IPS DF 4.7 (cell line): Measurements from ENCODE around the gene HEATR9.

Experiments used
- DNase-seq: peaks from one replicate; pipeline ENCODE4 v3.0.0-alpha.2; 2013; ENCODE audit warnings: low spot score; ENCODE audit errors: extremely low read depth

HEATR9 gene

DNA sequence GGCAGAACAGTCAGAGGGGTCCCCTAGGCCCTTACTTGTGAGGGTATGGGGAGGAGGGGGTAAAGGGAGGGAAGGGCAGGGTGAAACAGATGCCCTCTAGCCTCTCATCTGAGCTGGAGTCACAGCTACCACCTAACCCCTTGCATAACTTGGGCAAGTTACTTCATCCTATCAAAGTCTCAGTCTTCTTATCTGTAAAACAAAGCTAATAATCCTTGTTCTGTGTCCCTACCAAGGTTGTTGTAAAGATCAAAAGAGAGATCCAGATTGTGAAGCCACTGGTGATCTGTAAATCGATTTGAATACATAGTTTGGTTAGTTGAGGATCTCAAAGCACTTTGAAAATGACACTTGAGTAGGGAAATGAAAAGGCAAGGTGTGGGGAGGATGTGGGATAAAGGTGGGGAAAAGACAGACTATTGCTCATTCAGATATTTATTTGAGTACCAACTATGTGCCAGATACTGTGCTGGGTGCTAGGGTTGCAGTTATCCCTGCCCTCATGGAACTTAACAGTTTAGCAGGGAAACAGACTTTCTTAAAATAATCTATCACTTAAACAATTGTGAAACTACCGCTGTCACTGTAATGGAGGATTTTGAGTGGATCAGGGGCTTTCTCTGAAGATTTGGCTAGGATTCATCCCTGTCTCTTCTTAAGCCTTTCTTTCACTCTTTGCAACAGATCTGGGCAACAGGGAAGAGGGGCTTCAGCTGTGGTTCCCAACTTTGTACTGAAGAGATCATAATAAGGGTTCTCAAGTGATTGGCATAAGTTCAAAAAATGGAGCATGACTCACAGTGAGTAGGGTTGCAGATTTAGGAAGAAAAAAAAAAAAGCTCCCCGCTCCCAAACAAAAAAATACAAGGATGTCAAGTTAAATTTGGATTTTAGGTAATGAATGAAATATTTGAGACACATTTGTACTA is 3.0 kb downstream of the HEATR9 start:
- no peak for DNase-seq

DNA sequence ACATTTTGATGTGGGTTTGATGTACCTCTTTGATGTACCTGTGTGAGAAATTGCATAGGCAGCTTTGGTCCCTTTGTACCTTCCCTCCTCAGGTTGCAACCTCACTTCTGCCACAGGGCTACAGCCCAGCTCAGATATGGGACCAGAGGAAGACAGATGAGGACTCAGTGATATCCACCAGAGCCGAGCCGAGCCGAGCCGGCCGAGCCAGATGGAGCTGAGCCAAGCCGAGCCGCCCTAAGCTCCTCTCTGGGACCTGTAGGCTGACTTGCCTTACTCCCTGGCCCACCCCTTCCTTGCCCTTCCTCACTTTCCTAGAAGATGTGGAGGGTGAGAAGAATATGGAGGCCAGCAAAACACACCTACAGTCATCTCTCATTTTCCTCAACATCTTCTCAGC is 3.8 kb downstream of the HEATR9 start:
- no peak for DNase-seq

DNA sequence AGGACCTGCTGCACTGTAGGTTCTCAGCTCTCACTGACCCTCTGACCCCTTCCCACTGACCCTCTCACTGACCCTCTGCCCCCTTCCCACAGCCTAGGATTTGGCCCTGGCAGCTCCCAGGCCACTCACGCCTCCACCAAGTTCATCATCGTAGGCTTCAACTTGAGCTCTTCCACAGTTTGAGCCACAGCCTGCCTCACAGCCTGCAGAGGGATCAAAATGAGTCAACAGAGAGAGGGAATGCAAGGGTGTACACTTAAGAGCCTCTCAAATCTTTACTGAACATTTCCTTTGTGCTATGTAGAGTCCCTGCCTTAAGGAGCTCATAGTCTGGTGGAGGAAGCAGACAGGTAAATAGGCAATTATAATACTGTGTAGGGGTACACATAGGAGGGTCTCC is 12.1 kb downstream of the HEATR9 start:
- no peak for DNase-seq

DNA sequence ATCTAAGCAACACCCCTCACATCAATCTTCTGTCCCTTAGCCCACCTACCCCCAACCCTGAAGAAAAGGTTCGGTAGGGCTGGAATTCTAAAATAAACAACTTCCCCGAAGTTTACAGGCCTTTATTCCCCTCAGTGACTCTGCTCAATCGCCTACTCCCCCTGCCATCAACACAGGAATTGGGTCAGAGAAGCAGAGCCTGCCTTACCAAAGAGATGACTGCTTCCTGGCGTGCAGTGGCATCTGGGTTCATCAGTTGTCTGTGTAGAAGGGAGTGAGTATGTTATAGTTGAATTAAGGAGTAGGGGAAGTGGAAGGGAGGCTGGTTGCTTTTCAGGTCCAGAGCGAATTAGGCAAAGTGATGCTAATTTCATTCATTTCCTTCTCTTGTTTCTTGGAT is 12.7 kb downstream of the HEATR9 start:
- no peak for DNase-seq

DNA sequence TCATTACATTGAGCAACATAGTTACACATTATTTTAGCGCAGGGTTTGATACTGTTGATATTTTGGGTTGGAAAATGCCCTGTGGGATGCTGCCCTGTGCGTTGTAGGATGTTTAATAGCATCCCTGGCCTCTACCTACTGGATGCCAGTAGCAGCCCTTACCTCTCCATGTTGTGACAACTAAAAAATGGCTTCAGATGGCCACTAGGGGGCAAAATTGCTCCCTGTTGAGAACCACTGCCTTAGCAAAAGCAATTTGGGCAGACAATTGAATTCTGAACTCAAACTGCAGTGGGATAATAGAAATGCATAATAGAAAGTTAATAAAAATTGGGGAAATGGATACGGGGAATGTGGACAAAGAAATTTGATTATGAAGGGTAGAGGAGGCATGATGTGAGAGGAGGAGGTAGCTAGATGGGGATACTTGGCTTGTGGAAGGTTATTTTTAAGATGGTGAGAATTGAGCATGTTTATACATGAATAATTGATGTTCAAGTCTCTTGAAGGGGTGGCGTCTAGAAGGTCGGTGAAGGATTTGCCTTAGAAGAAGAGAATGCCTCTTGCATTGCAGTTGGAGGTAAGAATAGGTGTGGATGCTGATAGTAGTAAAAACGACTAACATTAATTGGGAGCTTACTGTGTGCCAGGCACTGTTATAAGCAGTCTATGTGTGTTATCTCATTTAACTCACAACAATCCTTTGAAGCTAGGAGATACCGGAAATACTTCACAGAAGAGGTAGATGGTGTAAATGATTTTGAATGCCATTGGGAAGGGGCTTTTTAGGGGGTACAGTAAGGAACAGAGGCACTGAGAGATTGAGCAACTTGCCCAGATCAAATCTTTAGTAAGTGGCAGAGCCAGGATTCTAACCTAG is 19.0 kb downstream of the HEATR9 start:
- peak; percentile 64 for DNase-seq

DNA sequence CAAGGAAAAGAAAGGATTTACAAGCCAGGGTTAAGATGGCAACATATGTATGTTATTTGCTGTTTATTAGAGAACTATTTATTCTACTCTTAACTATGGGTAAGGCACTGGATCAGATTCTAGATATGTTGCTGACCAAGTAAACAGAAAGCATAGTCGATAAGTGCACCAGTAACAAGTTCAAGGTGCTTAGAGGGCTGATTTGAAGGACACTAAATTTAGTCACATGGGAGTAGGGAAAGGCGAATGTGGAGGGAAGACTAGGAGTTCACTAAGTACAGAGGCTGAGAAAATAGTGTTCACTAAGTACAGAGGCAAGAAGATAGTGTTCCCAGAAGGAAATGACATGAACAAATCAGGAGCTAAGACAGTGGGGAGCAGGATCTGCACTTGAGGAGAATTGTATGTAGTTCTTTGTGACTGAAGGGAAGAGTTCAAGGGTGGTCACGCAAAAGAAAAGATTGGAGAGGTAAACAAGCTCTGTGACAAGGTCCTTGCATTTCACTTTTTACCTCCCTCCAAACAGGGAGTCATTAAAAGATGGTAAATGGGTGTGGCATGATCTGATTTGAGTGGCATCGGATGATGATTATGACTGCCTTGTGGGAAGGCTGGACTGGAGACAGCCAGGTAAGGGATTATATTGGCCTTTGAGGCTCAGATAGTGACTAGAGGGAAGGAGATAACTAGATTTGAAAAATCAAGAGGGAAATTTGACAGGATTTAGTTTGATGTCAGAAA is 20.9 kb downstream of the HEATR9 start:
- no peak for DNase-seq

DNA sequence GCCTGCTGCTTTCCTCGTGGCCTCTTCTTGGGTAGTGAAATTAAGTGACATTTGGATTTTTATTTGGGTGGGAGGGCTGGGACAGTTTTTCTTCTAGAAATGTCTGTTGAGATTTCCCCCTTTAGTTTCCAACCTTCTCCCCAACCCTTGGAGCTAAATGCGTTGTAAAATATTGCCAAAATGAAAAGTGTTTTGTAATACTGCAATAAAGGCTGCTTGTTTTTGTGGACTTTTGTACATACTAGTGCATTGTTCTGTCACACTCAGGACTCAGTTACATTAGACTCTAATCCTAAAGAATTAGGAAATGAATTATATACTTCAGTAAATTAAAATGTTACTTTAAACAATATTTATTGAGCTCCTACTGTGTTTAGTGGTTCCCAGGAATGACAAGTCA is 21.7 kb downstream of the HEATR9 start:
- DNase-seq, result no peak

DNA sequence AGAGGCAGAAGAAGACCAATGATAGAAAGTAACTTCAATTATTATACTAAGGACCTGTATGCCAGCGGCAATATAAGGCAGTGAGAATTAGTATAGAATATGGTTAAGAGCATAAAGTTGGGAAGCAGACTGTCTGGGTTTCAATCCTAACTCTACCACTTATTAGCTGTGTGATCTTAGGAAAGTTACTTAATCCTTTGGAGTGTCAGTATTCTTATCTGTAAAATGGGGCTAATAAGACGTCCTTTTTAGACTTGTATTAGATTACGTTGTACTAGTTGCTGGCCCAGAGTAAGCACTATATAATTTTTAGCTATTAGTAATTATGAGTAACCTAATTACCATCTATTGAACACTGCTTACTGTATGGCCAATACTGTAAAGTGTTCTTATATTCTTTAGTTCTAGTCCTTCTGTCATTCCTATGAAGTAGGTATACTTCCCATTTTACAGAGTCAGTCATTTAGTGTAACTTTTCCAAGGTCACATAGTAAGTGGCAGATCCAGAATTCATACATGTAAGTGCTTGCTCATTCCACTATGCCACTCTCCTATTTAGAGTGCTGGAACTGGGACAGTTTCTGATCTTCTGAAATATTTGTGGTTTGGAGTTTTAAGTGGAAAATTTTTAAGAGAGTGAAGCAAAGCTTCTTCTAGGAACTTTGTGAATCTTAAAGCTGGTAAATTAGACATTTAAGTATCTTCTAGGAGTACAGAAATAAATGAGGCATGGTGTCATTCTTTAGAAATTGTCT is 22.5 kb downstream of the HEATR9 start:
- DNase-seq, result no peak

DNA sequence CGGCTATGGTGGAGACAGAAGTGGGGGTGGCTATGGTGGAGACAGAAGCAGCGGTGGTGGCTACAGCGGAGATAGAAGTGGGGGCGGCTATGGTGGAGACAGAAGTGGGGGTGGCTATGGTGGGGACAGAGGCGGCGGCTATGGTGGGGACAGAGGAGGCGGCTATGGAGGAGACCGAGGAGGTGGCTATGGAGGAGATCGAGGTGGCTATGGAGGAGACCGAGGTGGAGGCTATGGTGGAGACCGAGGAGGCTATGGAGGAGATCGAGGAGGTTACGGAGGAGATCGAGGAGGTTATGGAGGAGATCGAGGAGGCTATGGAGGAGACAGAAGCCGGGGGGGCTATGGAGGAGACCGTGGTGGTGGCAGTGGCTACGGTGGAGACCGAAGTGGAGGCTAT is 24.1 kb downstream of the HEATR9 start:
- no peak for DNase-seq

DNA sequence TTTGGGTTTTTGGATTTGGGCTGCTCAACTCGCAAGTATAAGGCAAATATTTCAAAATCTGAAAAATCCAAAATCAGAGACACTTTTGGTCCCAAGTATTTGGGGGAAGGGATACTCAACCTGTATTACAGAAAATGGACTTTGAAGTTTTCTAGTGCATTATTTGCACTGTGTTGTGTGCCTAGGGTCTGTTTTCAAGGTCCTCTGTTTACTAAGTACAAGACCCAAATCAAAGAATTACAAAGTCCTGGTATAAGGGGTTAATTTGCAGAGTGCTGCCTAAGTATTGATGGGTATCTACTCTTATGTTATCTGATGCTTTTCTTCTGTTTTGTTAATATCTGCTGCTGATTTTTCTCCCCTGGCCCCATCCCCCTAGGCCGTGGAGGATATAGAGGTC is 25.0 kb downstream of the HEATR9 start:
- no peak for DNase-seq

DNA sequence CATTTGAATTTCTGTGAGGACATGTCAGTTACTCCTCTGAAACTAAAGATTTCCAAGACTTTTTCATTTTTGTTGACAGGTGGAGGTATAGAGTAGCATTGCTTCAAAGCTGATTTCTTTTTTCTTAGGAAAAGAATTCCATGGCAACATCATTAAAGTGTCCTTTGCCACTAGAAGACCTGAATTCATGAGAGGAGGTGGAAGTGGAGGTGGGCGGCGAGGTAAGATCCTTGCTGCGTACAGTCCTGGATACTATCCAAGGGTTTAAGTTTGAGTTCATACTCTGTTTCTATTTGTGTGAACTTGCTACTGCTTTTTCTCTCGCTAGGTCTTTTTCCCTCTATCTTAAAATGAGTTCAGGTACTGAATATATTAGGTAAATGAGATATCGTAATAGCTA is 26.5 kb downstream of the HEATR9 start:
- DNase-seq, result no peak

DNA sequence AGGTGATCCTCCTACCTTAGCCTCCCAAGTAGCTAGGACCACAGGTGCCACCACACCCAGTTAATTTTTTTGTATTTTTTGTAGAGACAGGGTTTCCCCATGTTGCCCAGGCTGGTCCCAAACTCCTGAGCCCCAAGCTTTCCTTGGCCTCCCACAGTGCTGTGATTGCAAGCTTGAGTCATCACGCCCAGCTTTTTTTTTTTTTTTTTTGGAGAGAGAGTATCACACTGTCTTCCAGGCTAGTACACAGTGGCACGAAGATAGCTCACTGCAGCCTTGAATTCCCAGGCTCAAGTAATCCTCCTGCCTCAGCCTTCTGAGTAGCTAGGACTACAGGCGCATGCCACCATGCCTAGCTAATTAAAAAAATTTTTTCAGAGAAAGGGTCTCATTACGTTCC is 27.2 kb downstream of the HEATR9 start:
- DNase-seq, result no peak

DNA sequence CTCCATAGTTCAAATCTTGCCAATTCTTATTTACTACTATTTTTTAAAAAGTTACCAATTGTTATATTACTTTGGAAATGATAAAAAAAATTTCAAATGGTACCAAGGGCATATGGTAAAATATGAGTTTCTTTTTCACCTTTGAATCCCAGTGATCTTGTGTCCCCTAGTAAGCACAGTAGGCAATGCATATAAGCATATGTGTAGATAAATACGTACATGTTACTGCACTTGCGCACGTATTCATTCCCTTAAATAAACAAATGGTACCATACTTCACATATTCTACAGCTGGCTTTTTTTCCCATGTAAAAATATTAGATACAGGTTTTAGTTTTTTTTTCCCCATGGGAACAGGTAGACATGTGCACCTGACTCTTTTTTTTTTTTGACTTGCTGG is 27.6 kb downstream of the HEATR9 start:
- DNase-seq, result no peak

DNA sequence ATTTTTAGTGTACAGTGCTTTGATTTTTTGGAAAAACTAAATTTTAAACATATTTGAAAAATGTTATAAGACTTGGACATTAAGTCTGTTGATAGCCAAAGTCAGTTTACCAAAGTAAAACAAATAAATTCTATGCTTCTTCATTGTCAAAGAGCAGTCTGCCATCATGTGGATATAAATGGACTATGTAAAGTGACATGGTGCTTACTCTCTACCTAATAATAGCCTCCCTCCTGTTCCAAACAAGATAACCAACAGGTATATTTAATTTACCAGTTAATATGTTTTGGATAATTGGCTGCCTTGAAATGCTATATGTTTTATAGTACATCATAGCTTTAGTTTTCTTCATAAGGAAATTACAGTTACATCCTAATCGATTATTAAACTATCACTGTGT is 43.5 kb downstream of the HEATR9 start:
- no peak for DNase-seq

DNA sequence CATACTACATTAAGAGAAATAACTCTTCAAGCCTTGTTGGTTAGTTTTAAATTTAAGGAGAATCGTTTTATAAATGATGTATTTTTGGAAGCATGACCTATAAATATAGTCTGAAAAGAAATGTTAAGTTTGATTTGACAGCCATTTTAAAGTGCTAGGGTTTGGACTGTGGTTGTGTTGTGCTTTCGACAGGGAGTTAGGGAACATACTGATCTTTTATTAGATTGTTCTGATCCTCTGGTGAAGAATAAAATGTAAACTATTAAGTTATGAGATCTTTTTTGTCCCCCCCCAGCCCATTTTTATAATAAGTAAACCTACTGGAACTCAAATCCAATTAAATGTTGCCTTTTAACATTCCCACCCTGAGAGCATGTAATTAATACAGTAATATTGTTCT is 47.4 kb downstream of the HEATR9 start:
- DNase-seq, result no peak

DNA sequence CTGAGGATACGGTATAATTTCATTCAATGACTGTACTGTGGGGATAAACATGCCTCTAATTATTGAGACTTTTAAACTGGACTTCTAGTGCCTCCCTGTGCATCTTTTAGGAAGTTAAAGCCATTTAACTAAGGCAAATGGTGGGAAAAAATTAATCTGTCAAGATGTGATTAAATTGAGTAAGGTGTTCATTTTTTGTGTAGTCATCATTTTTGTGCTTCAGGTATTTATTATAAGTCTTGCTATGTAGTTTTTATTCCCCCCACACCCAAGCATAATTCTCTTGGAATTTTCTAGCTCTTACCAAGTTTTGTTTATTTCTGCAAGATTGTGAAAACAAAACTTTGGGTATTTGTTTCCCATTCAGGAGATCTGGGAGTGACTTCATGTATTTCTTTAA is 49.2 kb downstream of the HEATR9 start:
- no peak for DNase-seq

DNA sequence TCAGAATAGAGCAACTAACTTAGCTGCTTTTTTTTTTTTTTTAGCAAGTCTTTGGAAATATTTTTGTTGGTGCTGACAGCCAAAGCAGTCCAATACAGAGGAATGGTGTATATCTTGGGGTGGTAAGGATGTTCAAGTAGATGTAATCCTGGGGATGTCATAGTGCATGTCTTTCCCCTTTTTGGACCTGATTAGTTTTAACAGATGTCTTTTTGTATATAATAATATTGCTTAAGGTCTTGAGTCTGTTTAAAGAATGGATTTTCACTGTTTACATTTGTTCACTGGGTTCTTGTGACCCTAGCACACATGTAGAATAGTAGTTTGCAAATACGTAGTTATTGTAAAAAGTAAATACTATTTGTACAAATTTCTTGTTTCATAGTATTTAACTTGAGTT is 51.5 kb downstream of the HEATR9 start:
- no peak for DNase-seq

DNA sequence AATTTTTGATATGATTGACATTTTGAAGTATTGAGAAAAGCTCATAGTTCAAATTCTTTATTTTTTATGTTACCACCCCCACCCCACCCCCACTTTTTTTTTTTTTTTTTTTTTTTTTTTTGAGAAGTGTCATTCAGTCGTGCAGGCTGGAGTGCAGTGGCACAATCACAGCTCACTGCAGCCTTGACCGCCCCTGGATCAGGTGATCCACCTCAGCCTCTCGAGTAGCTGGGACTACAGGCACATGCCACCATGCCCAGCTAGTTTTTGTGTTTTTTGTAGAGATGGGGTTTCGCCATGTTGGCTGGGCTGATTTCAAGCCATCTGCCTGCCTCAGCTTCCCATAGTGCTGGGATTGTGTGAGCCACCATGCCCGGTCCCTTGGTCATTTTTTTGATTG is 52.0 kb downstream of the HEATR9 start:
- DNase-seq, result no peak

DNA sequence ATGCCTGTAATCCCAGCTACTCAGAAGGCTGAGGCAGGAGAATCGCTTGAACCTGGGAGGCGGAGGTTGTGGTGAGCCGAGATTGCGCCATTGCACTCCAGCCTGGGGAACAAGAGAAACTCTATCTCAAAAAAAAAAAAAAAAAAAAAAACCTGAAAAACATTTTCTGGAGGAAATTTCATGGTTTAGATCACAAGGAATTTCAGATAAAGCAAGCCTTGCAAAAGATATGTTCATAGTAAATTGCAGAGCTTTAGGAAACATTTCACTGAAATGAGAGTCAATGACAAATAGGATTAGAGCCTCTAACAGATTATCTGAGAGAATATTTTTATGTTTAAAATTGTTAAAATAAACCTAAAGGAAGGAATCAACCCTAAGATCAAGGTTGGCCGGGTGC is 56.2 kb downstream of the HEATR9 start:
- no peak for DNase-seq

DNA sequence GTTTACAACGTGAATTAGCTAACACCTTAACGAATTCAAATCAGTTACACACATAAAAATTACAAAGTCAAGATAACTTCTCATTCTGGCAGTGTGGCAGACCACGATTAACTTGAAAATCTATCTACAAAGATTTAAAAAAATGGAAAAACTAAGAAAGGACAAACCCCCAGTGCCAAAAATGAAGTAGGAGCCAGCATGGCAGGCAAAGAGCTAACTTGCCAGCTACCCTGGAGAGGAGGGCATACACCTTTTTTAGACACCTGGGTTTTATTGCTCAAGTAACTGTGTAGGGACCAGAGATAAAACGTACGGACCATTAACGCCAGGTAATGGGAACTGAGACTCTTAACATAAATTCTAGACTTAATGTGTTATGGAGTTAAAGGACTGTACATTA is 56.9 kb downstream of the HEATR9 start:
- no peak for DNase-seq

DNA sequence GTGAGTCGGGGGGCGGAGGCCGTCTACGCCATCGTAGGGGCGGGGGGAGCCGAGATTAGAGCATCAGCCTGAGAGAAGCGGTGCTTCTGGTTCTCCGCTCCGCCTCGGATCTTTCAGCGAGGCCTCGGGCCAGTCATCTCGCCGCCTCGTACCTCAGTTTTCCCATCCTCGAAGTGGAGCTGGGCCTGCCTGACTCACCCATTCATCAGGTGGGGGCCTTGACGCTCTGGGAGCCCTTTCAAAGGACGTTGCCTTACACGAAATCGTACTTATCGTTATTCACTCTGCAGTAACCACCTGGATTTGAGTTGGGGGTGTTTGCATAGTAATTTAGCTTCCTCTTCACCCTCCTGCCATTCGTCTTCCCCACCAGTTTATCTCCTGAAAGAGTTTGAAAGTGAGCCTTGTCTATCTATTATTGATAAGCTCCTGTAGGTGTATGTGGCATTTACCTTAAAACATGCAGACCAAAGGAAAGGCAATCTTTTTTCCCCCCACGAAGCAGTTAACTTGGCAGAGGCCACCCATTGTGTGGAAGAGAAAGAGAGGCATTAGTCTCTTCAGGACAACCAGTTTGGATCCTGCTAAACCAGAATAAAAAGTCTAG is 58.7 kb downstream of the HEATR9 start:
- DNase-seq, result no peak
